Gastroesophageal sphincter (tissue), 4 donors: ENCODE results near the gene LRRFIP1. TPM values are rescaled to one million over a fixed set of nuclear protein-coding genes. Genes with fewer than 3 reads are reported as not detected.

Source experiments
- ATAC-seq: fragments of 150-250 bp; one replicate; pipeline ENCODE4 v1.9.1; 2016; ENCODE audit warnings: mild to moderate bottlenecking, moderate library complexity
- H3K27ac ChIP-seq, 4 donors: fragments of 200-600 bp; sonication (generic) in 3 of 4; 1 replicate in 3 of 4; 2 replicates in 1 of 4; pipeline ENCODE4 v1.5.1; 2016 to 2019
- H3K27me3 ChIP-seq: fragments of 200-600 bp; sonication (generic); one replicate; pipeline ENCODE4 v1.5.1; 2019
- H3K36me3 ChIP-seq, 2 donors: fragments of 200-600 bp; sonication (generic); one replicate each; pipeline ENCODE4 v1.5.1; 2019; ENCODE audit warnings: control low read depth in 1 of 2
- H3K4me1 ChIP-seq, 3 donors: fragments of 200-600 bp; sonication (generic); 1 replicate in 2 of 3; 2 replicates in 1 of 3; pipeline ENCODE4 v1.5.1; 2016 to 2019; ENCODE audit warnings: control low read depth in 2 of 3
- H3K4me3 ChIP-seq, 2 donors: fragments of 200-600 bp; sonication (generic); one replicate each; pipeline ENCODE4 v1.5.1; 2019; ENCODE audit warnings: mild to moderate bottlenecking in 1 of 2, moderate library complexity in 1 of 2
- H3K9me3 ChIP-seq, 3 donors: fragments of 200-600 bp; sonication (generic); one replicate each; pipeline ENCODE4 v1.5.1; 2017 to 2019; ENCODE audit warnings: control low read depth in 2 of 3
- EP300 ChIP-seq: sonication (generic); formaldehyde crosslinking; IDR thresholded peaks from one replicate; pipeline ENCODE4 v1.6.1; 2017; ENCODE audit warnings: antibody characterized with exemption, mild to moderate bottlenecking
- POLR2A ChIP-seq, 2 donors: fragments of 450-650 bp; IDR thresholded peaks; one replicate each; pipeline ENCODE4 v1.6.1; 2017; ENCODE audit warnings: antibody characterized with exemption in 2 of 2, mild to moderate bottlenecking in 2 of 2, moderate library complexity in 1 of 2
- POLR2AphosphoS5 ChIP-seq: sonication (generic); formaldehyde crosslinking; IDR thresholded peaks from one replicate; pipeline ENCODE4 v1.6.1; 2017; ENCODE audit warnings: antibody characterized with exemption
- WGBS, 2 donors: methylation state at CpG; one replicate each; pipeline ENCODE4 v1.1.5; 2018; ENCODE audit warnings: low coverage in 1 of 2; 5-methylcytosine and 5-hydroxymethylcytosine counted together
- total RNA-seq, 4 donors: library from RNA; depleted of rRNA; stranded (reverse); fragments of >200 nt; gene quantifications; one replicate each; pipeline ENCODE4 v1.1.0, GENCODE V29; 2016
- TF ChIP-seq, protein P1 (sequence below), 4 experiments: fragments of 200-600 bp in 2 of 4; fragments of 450-650 bp in 2 of 4; sonication (generic) in 1 of 4; IDR thresholded peaks; one replicate each; pipeline ENCODE4 v1.5.1; 2017 to 2019; ENCODE audit warnings: antibody characterized with exemption in 4 of 4, mild to moderate bottlenecking in 2 of 4, moderate library complexity in 2 of 4

Gene LRRFIP1
- total RNA-seq, 4 donors from 2014 or later: 164 to 225 (median 179) TPM

DNA sequence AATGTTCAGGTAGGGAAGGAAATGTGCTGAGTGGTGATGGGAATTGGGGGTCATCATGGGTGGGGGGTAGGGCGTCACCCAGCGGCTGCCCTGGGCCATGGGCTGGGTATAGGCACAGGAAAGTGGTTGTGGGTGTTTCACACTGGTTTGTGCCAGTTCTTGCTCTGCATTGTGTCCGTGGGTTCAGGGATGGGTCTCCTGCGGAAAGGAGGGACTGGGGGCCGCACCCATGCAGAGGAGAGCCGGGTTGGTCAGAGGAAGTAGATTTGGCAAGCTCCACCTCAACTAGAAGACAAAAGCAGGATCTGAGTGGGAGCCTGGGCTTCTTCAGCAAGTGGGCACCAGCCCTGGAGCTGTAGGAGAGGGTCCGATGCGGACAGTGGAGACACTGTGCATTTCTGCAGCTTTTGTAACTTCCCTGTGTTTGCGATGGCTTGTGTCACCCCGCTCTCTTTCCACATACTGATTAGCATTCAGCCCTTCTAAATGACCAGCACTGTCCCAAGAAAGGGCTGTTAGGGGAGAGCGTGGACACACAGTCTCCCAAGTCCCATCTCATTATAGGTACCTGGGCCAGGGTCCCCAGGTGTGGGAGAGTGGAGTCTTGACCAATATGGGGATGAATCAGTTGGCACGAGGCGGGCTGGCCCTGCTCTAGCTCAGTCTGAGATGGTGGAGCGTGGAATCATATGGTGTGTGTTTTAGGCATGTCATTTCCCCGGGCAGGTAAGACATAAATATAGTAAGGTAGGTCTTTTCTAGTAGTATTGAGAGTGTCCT, 67.2 kb downstream of the LRRFIP1 start:
- TF ChIP-seq, protein P1, sequence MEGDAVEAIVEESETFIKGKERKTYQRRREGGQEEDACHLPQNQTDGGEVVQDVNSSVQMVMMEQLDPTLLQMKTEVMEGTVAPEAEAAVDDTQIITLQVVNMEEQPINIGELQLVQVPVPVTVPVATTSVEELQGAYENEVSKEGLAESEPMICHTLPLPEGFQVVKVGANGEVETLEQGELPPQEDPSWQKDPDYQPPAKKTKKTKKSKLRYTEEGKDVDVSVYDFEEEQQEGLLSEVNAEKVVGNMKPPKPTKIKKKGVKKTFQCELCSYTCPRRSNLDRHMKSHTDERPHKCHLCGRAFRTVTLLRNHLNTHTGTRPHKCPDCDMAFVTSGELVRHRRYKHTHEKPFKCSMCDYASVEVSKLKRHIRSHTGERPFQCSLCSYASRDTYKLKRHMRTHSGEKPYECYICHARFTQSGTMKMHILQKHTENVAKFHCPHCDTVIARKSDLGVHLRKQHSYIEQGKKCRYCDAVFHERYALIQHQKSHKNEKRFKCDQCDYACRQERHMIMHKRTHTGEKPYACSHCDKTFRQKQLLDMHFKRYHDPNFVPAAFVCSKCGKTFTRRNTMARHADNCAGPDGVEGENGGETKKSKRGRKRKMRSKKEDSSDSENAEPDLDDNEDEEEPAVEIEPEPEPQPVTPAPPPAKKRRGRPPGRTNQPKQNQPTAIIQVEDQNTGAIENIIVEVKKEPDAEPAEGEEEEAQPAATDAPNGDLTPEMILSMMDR (IDR thresholded peaks at IDR 0.05): no peak
- TF ChIP-seq POLR2A (IDR thresholded peaks at IDR 0.05) (no peak), POLR2AphosphoS5 (no peak), EP300 (no peak)
- Histone ChIP-seq H3K4me3 (peak overlapping the region; percentile 4 to 83), H3K36me3 (no peaks in the 10 kb centered on the region), H3K9me3 (no peaks in the 10 kb centered on the region), H3K27ac (peak overlapping the region; percentile 99 to 100 (median 99)), H3K4me1 (peaks cover 16 to 90% (median 66%) of the 10 kb centered on the region in 3 donors), H3K27me3 (no peaks in the 10 kb centered on the region)
- 66 to 75% methylated on average over 6 to 10 of the region's 15 CpGs for WGBS, 2 donors
- no peak for ATAC-seq

DNA sequence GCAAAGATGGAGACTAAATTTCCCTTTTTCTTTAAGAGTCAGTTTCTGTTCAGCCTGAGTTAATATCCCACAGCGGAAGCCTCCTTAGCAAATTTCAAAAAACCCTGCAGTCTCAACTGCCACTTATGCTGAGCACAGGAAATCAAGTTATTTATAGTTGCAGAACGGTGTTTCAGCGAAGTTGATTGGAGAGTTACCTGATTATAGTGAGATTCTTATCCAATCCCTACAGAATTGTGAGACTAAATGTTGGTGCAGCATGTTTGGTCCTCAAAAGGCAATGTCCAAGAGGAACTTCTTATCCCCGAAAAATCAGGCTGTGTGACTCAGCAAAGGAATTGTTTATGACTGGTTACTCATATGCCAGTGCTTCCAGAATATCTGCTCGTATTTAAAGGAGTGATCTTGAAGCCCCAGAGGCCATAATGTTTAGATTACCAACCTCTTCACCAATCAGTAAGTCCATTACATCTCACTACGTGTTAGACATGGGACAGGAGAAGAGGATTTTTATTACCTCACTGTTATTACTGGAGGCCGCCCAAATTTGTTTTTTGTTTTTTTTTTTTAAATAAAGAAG, 67.9 kb downstream of the LRRFIP1 start:
- 11 to 14% methylated on average over 6 to 7 of the region's 7 CpGs for WGBS, 2 donors

DNA sequence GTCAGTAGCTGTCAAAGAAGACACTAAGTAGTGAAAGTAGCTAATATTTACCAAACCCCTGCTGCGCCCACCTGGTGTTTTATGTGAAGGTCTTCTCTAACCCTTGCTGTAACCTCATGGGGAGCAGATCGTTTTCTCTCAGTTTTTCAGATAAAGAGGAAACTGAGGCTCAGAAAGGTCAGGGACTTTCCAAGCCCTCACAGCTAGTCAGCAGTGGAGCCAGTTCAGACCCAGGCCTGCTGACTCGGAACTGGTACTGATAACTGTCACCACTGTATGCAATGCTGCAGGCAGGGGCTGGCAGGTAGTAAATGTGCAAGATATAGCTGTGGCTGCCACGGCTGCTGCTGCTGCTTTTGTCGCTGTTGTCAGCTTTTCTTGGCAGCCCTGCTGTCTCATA, 69.1 kb downstream of the LRRFIP1 start:
- H3K4me1 ChIP-seq: peaks cover 32 to 90% (median 76%) of the 10 kb centered on the region in 3 donors
- H3K27ac ChIP-seq: peak overlapping the region; percentile 99 to 100 (median 99)

More for the DNA sequence above, 67.9 kb downstream of the LRRFIP1 start:
- Histone ChIP-seq H3K27me3 (no peaks in the 10 kb centered on the region), H3K4me1 (peaks cover 21 to 90% (median 70%) of the 10 kb centered on the region in 3 donors), H3K9me3 (no peaks in the 10 kb centered on the region), H3K4me3 (peak overlapping the region in 1 of 2 donors; percentile 83), H3K36me3 (no peaks in the 10 kb centered on the region), H3K27ac (peak overlapping the region; percentile 99 to 100 (median 99))
- TF ChIP-seq, protein P1 (IDR thresholded peaks at IDR 0.05): no peak
- TF ChIP-seq EP300 (no peak), POLR2A (IDR thresholded peaks at IDR 0.05) (peak in 1 of 2 donors; percentile 23), POLR2AphosphoS5 (peak; percentile 89)
- peak; percentile 2 for ATAC-seq

DNA sequence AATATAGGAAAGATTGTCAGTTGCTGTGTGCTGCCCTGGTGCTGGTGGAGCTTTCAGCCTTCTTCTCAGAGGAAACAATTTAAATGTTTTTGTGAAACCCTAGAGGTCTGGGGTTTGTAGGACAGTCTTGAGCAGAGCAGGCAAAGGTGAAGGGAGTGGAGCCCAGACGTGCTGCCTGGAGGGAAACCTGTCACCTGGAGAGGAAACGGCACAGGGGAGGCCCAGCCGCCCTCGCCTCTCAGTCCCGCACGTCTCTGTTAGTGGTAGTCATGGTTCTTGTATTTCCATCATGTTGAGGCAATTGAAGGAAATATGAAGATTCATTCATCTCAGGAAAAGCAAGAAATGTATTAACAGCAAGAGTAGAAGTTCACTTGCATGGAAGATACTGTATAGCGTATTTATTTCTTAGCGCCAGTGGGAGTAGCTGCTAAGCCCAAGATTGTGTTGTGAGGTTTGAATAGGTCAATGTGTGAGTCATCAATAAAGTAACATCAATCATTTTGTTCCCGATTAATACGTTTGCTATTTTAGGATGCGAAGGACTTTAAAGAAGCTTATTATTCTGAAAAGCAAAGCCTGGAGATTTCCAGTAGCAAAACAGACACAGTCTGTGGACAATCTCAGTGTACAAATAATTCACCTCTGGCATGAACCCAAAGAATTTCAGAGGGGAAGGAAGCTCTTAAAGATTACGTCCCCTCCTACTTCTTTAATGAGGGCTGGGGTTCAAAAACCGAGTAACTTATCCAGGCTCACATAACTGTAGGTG, 70.4 kb downstream of the LRRFIP1 start:
- TF ChIP-seq EP300: no peak
- TF ChIP-seq POLR2AphosphoS5: peak; percentile 21
- Histone ChIP-seq H3K4me3 (no peak overlapping the region), H3K27me3 (no peaks in the 10 kb centered on the region), H3K9me3 (no peaks in the 10 kb centered on the region), H3K27ac (peak overlapping the region; percentile 99 to 100 (median 99)), H3K4me1 (peaks cover 39 to 100% (median 89%) of the 10 kb centered on the region in 3 donors), H3K36me3 (no peaks in the 10 kb centered on the region)
- no peak for ATAC-seq
- WGBS, 2 donors: 30 to 35% methylated on average over 6 to 13 of the region's 13 CpGs

More for the DNA sequence above, 69.1 kb downstream of the LRRFIP1 start:
- Histone ChIP-seq H3K27me3 (no peaks in the 10 kb centered on the region), H3K4me3 (peak overlapping the region in 1 of 2 donors; percentile 13), H3K36me3 (no peaks in the 10 kb centered on the region), H3K9me3 (no peaks in the 10 kb centered on the region)
- no peak for ATAC-seq
- WGBS, 2 donors: 41 to 46% methylated on average over 3 to 5 of the region's 5 CpGs
- TF ChIP-seq, protein P1 (IDR thresholded peaks at IDR 0.05): no peak
- no peak for TF ChIP-seq EP300
- TF ChIP-seq POLR2A (IDR thresholded peaks at IDR 0.05): no peak
- TF ChIP-seq POLR2AphosphoS5: no peak

DNA sequence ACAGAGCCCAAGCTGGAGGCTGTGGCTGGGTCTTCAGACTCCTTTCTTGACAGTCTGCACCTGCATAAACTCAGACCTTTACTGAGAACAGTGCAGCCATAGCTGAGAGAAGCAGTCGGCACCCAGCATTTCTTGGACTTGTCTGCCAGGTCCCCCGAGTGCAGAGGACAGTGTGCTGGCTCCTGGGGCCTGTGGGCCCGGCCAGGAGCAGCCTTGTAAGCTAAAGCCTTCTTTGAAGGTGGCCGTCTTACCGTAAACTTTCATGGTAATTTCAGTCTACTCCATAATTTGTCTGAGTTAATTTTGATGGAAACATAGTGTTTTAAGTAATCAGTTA, 70.9 kb downstream of the LRRFIP1 start:
- Histone ChIP-seq H3K4me3 (no peak overlapping the region), H3K36me3 (no peaks in the 10 kb centered on the region), H3K27ac (peak overlapping the region; percentile 99 to 100 (median 99)), H3K4me1 (peaks cover 43 to 100% (median 95%) of the 10 kb centered on the region in 3 donors), H3K9me3 (no peaks in the 10 kb centered on the region), H3K27me3 (no peaks in the 10 kb centered on the region)
- no peak for ATAC-seq
- TF ChIP-seq POLR2A (IDR thresholded peaks at IDR 0.05) (no peak), POLR2AphosphoS5 (no peak), EP300 (no peak)
- TF ChIP-seq, protein P1 (IDR thresholded peaks at IDR 0.05): no peak
- 40 to 80% methylated on average over 2 to 5 of the region's 5 CpGs for WGBS, 2 donors
